Skin epidermis (tissue), 12 donors: ENCODE results near the gene ELN.

Experiments
- H3K27ac ChIP-seq, 21 experiments: fragments of 200-600 bp; sonication (generic) in 11 of 21; one replicate each; pipeline ENCODE4 v1.5.0; 2020; ENCODE audit warnings: mild to moderate bottlenecking in 3 of 21, inconsistent platforms in 2 of 21, moderate library complexity in 2 of 21
- H3K4me3 ChIP-seq, 7 experiments: fragments of 200-600 bp; sonication (generic) in 2 of 7; one replicate each; pipeline ENCODE4 v1.5.0; 2020; ENCODE audit warnings: inconsistent platforms in 2 of 7, mild to moderate bottlenecking in 2 of 7, moderate library complexity in 1 of 7

ELN gene

DNA sequence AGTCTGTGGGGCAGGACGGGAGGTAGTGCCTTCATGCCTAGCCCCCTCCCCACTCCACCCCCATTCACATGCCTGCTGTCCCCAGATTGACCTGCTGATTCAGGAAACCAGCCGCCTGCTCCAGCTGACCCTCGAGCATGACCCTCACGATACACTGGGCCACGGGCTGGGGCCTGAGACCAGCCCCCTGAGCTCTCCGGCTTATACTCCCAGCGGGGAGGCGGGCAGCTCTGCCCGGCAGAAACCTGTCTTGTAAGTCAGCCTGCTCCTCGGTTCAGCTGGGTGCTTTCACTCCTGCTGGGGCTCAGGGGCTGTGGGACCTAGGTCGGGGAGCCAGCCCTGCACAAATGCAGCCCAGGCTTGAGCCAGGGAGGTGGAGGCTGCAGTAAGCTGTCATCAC, 78.0 kb downstream of the ELN start:
- H3K4me3 ChIP-seq = no peak overlapping the region

GRCh38 chr7:74106846-74107245, 78.9 kb downstream of the ELN start:
- no peak overlapping the region for H3K4me3 ChIP-seq
- H3K27ac ChIP-seq = no peak overlapping the region

More for the DNA sequence above, 78.0 kb downstream of the ELN start:
- no peak overlapping the region for H3K27ac ChIP-seq

GRCh38 chr7:74115326-74115725, 87.4 kb downstream of the ELN start:
- H3K4me3 ChIP-seq = no peak overlapping the region

DNA sequence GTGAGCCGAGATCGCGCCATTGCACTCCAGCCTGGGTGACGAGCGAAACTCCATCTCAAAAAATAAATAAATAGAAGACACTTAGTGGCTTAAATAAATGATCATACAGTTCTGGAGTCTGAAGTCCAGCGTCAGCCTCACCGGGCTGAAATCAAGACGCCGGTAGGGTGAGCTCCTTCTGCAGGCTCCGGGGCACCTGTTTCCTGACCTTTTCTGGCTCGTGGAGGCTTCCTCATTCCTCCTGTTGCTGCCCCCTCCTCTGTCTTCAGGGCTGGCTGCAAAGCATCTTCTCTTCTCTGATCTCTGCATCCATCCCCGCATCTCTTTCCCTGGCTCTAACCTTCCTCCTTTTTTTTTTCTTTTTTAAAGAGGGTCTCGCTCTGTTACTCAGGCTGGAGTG, 88.4 kb downstream of the ELN start:
- H3K27ac ChIP-seq = no peak overlapping the region

More at GRCh38 chr7:74115326-74115725, 87.4 kb downstream of the ELN start:
- H3K27ac ChIP-seq = no peak overlapping the region

More for the DNA sequence above, 88.4 kb downstream of the ELN start:
- no peak overlapping the region for H3K4me3 ChIP-seq
